T-helper 2 cell treated with Interferon-gamma antibody and Interleukin-4, amounts not matched to agents 5 μg/mL and 100 μg/mL, for 36 hours (primary cell): ENCODE measurements around the gene PLCB1.

Source experiments
- DNase-seq: peaks from one replicate; pipeline ENCODE4 v3.0.0; 2021; ENCODE audit warnings: low spot score
- H3K27ac Mint-ChIP-seq: one replicate; pipeline ENCODE4 v1.8.0; 2021; ENCODE audit warnings: mild to moderate bottlenecking, mixed read lengths
- H3K27me3 Mint-ChIP-seq: one replicate; pipeline ENCODE4 v1.8.0; 2021; ENCODE audit warnings: low read depth, mixed read lengths
- H3K36me3 Mint-ChIP-seq: one replicate; pipeline ENCODE4 v1.8.0; 2021; ENCODE audit warnings: low read depth, mixed read lengths
- H3K4me1 Mint-ChIP-seq: one replicate; pipeline ENCODE4 v1.8.0; 2021; ENCODE audit warnings: low read depth, mixed read lengths
- H3K4me3 Mint-ChIP-seq: one replicate; pipeline ENCODE4 v1.8.0; 2022; ENCODE audit warnings: mild to moderate bottlenecking, moderate library complexity, mixed read lengths
- H3K9me3 Mint-ChIP-seq: one replicate; pipeline ENCODE4 v1.8.0; 2021; ENCODE audit warnings: mixed read lengths

PLCB1 gene

GRCh38 chr20:8143474-8143873 lies 11.4 kb downstream of the PLCB1 start:
- peaks cover 5% of the 10 kb centered on the region for H3K4me1 Mint-ChIP-seq
- no peaks in the 10 kb centered on the region for H3K9me3 Mint-ChIP-seq
- H3K36me3 Mint-ChIP-seq = no peaks in the 10 kb centered on the region
- peaks cover 5% of the 10 kb centered on the region for H3K27me3 Mint-ChIP-seq
- no peak for DNase-seq
- H3K4me3 Mint-ChIP-seq = no peak overlapping the region
- no peak overlapping the region for H3K27ac Mint-ChIP-seq

DNA sequence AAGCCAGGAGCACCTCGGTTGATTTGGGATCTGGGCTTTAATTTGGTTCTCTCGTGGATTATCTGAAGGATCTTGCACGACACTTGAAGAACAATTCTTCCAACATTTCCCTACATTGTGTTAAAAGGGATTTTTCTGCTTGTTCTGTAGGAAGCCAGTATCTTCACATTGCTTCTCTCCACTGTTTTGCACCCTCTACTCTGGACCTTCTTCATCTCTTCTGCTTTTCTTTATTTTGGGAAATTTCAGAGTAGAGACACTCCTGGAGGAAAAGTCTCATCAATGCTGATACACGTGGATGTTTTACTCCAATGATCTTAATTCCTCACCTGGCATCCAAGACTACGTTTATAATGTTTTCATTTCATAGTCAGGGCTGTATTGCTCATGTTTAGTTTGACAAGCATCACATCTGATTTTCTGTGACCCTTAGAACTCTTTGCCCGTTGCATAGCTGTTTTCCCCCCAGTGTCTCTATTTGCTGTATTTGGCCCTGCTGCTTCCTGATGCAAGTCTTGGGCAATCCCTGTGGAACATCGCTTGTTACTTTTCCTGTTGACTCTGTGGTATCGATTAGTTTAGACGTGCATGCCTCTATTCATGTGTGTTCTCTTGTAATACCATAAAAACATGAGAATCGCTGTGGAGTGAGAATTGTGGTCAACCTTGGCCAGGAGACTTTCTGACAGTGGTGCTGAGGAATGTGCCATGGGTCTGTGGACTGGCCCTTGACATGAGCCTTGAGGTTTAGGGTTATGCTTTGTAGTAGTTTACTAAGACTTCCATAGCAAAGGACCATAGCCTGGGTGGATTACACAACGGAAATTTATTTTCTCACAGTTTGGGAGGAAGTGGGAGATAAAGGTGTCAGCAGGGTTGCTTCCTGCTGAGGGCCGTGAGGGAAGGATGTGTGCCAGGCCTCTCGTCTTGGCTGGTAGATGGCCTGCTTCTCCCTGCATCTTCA lies 12.5 kb downstream of the PLCB1 start:
- no peaks in the 10 kb centered on the region for H3K36me3 Mint-ChIP-seq
- peaks cover 5% of the 10 kb centered on the region for H3K4me1 Mint-ChIP-seq
- H3K4me3 Mint-ChIP-seq = no peak overlapping the region
- no peaks in the 10 kb centered on the region for H3K9me3 Mint-ChIP-seq
- no peak for DNase-seq
- peaks cover 5% of the 10 kb centered on the region for H3K27me3 Mint-ChIP-seq
- H3K27ac Mint-ChIP-seq = no peak overlapping the region

- H3K27ac Mint-ChIP-seq = no peak overlapping the region
- no peaks in the 10 kb centered on the region for H3K36me3 Mint-ChIP-seq
- peaks cover 7% of the 10 kb centered on the region for H3K27me3 Mint-ChIP-seq
- DNase-seq = no peak
- H3K4me1 Mint-ChIP-seq = peaks cover 5% of the 10 kb centered on the region
- H3K4me3 Mint-ChIP-seq = no peak overlapping the region
- no peaks in the 10 kb centered on the region for H3K9me3 Mint-ChIP-seq
Measured at GRCh38 chr20:8145246-8146168, 13.4 kb downstream of the PLCB1 start.

GRCh38 chr20:8147476-8147875 lies 15.4 kb downstream of the PLCB1 start:
- Mint-ChIP-seq H3K4me1 (peaks cover 5% of the 10 kb centered on the region), H3K9me3 (no peaks in the 10 kb centered on the region), H3K27me3 (peaks cover 7% of the 10 kb centered on the region), H3K4me3 (no peak overlapping the region), H3K36me3 (no peaks in the 10 kb centered on the region), H3K27ac (no peak overlapping the region)
- no peak for DNase-seq

DNA sequence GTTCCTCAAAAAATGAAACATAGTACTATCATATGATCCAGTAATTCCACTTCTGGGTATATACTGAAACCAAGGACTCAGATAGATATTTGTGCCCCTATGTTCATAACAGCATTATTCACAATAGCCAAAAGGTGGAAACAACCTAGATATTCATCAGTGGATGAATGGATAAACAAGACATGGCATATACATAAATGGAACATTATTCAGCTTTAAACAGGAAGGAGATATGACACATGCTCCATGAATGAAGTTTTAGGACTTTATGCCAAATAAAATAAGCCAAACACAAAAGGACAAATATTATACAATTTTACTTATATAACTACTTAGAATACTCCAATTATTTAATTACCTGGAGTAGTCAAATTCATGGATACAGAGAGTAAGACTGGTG lies 16.4 kb downstream of the PLCB1 start:
- Mint-ChIP-seq H3K4me3 (no peak overlapping the region), H3K36me3 (no peaks in the 10 kb centered on the region), H3K27me3 (peaks cover 7% of the 10 kb centered on the region), H3K27ac (no peak overlapping the region), H3K9me3 (no peaks in the 10 kb centered on the region), H3K4me1 (peaks cover 11% of the 10 kb centered on the region)
- no peak for DNase-seq

GRCh38 chr20:8150591-8150990 lies 18.5 kb downstream of the PLCB1 start:
- peaks cover 7% of the 10 kb centered on the region for H3K27me3 Mint-ChIP-seq
- H3K9me3 Mint-ChIP-seq = no peaks in the 10 kb centered on the region
- no peak overlapping the region for H3K4me3 Mint-ChIP-seq
- no peak for DNase-seq
- H3K4me1 Mint-ChIP-seq = peaks cover 19% of the 10 kb centered on the region
- no peaks in the 10 kb centered on the region for H3K36me3 Mint-ChIP-seq
- no peak overlapping the region for H3K27ac Mint-ChIP-seq

- DNase-seq = no peak
- H3K4me1 Mint-ChIP-seq = peaks cover 20% of the 10 kb centered on the region
- peaks cover 7% of the 10 kb centered on the region for H3K27me3 Mint-ChIP-seq
- no peaks in the 10 kb centered on the region for H3K36me3 Mint-ChIP-seq
- no peak overlapping the region for H3K4me3 Mint-ChIP-seq
- H3K9me3 Mint-ChIP-seq = no peaks in the 10 kb centered on the region
- no peak overlapping the region for H3K27ac Mint-ChIP-seq
Measured at GRCh38 chr20:8151372-8151771, 19.3 kb downstream of the PLCB1 start.

GRCh38 chr20:8152183-8152582 lies 20.1 kb downstream of the PLCB1 start:
- no peaks in the 10 kb centered on the region for H3K36me3 Mint-ChIP-seq
- H3K4me1 Mint-ChIP-seq = peaks cover 25% of the 10 kb centered on the region
- H3K4me3 Mint-ChIP-seq = no peak overlapping the region
- H3K9me3 Mint-ChIP-seq = no peaks in the 10 kb centered on the region
- H3K27ac Mint-ChIP-seq = no peak overlapping the region
- H3K27me3 Mint-ChIP-seq = peaks cover 7% of the 10 kb centered on the region
- no peak for DNase-seq

- no peaks in the 10 kb centered on the region for H3K36me3 Mint-ChIP-seq
- no peak for DNase-seq
- H3K4me3 Mint-ChIP-seq = no peak overlapping the region
- H3K9me3 Mint-ChIP-seq = no peaks in the 10 kb centered on the region
- peaks cover 25% of the 10 kb centered on the region for H3K4me1 Mint-ChIP-seq
- H3K27ac Mint-ChIP-seq = no peak overlapping the region
- peaks cover 4% of the 10 kb centered on the region for H3K27me3 Mint-ChIP-seq
Measured at GRCh38 chr20:8152847-8153246, 20.8 kb downstream of the PLCB1 start.

GRCh38 chr20:8153281-8153908 lies 21.3 kb downstream of the PLCB1 start:
- no peak overlapping the region for H3K4me3 Mint-ChIP-seq
- peaks cover 5% of the 10 kb centered on the region for H3K9me3 Mint-ChIP-seq
- peaks cover 4% of the 10 kb centered on the region for H3K27me3 Mint-ChIP-seq
- DNase-seq = no peak
- peaks cover 25% of the 10 kb centered on the region for H3K4me1 Mint-ChIP-seq
- H3K36me3 Mint-ChIP-seq = no peaks in the 10 kb centered on the region
- H3K27ac Mint-ChIP-seq = peak overlapping the region; percentile 33

GRCh38 chr20:8154638-8155037 lies 22.6 kb downstream of the PLCB1 start:
- H3K27ac Mint-ChIP-seq = no peak overlapping the region
- peaks cover 6% of the 10 kb centered on the region for H3K9me3 Mint-ChIP-seq
- no peaks in the 10 kb centered on the region for H3K36me3 Mint-ChIP-seq

GRCh38 chr20:8155229-8155628 lies 23.2 kb downstream of the PLCB1 start:
- H3K27ac Mint-ChIP-seq = no peak overlapping the region
- H3K27me3 Mint-ChIP-seq = peaks cover 2% of the 10 kb centered on the region
- H3K4me1 Mint-ChIP-seq = peaks cover 25% of the 10 kb centered on the region
- no peak for DNase-seq
- peaks cover 11% of the 10 kb centered on the region for H3K9me3 Mint-ChIP-seq
- peaks cover 4% of the 10 kb centered on the region for H3K36me3 Mint-ChIP-seq
- H3K4me3 Mint-ChIP-seq = no peak overlapping the region

More at GRCh38 chr20:8154638-8155037, 22.6 kb downstream of the PLCB1 start:
- Mint-ChIP-seq H3K4me1 (peaks cover 25% of the 10 kb centered on the region), H3K4me3 (no peak overlapping the region), H3K27me3 (peaks cover 4% of the 10 kb centered on the region)
- no peak for DNase-seq

- Mint-ChIP-seq H3K36me3 (peaks cover 4% of the 10 kb centered on the region), H3K27ac (no peak overlapping the region), H3K4me1 (peaks cover 25% of the 10 kb centered on the region), H3K27me3 (peaks cover 2% of the 10 kb centered on the region), H3K9me3 (peaks cover 12% of the 10 kb centered on the region), H3K4me3 (no peak overlapping the region)
- DNase-seq = no peak
Measured at GRCh38 chr20:8155812-8156211, 23.7 kb downstream of the PLCB1 start.
